ENCODE data around the gene TUBB2B.

TUBB2B gene

GRCh38 chr6:3210024-3210610, 17.3 kb downstream of the TUBB2B start:
- no peak for TF ChIP-seq CTCF (IDR thresholded peaks at IDR 0.05; ENCODE audit: borderline replicate concordance, control extremely low read depth, extremely low read depth, insufficient read depth, missing control alignments)
- in situ Hi-C loops (cut with MboI; ENCODE audit: low sequenced_read_pairs, unreplicated experiment): no loop called here
- DNase-seq (ENCODE audit: low spot score): no peak

- peak; percentile 54 for DNase-seq (ENCODE audit: low spot score)
Measured at GRCh38 chr6:3209114-3210023, 18.1 kb downstream of the TUBB2B start.

GRCh38 chr6:3208775-3209113, 18.7 kb downstream of the TUBB2B start:
- TF ChIP-seq CTCF (IDR thresholded peaks at IDR 0.05; ENCODE audit: borderline replicate concordance, control extremely low read depth, extremely low read depth, insufficient read depth, missing control alignments): no peak
- in situ Hi-C loops (cut with MboI; ENCODE audit: low sequenced_read_pairs, unreplicated experiment): no loop called here
- DNase-seq (ENCODE audit: low spot score): no peak

More at GRCh38 chr6:3209114-3210023, 18.1 kb downstream of the TUBB2B start:
- in situ Hi-C loops (cut with MboI; ENCODE audit: low sequenced_read_pairs, unreplicated experiment): no loop called here
- peak; percentile 20 for TF ChIP-seq CTCF (IDR thresholded peaks at IDR 0.05; ENCODE audit: borderline replicate concordance, control extremely low read depth, extremely low read depth, insufficient read depth, missing control alignments)

- TF ChIP-seq CTCF (IDR thresholded peaks at IDR 0.05; ENCODE audit: borderline replicate concordance, control extremely low read depth, extremely low read depth, insufficient read depth, missing control alignments): no peak
- in situ Hi-C loops (cut with MboI; ENCODE audit: low sequenced_read_pairs, unreplicated experiment): no loop called here
- no peak for DNase-seq (ENCODE audit: low spot score)
Measured at GRCh38 chr6:3208098-3208774, 19.2 kb downstream of the TUBB2B start.

- in situ Hi-C loops (cut with MboI; ENCODE audit: low sequenced_read_pairs, unreplicated experiment): no loop called here
- TF ChIP-seq CTCF (IDR thresholded peaks at IDR 0.05; ENCODE audit: borderline replicate concordance, control extremely low read depth, extremely low read depth, insufficient read depth, missing control alignments): no peak
- no peak for DNase-seq (ENCODE audit: low spot score)
Measured at GRCh38 chr6:3206339-3207015, 21.0 kb downstream of the TUBB2B start.

GRCh38 chr6:3205913-3206312, 21.5 kb downstream of the TUBB2B start:
- no peak for TF ChIP-seq CTCF (IDR thresholded peaks at IDR 0.05; ENCODE audit: borderline replicate concordance, control extremely low read depth, extremely low read depth, insufficient read depth, missing control alignments)
- DNase-seq (ENCODE audit: low spot score): no peak
- in situ Hi-C loops (cut with MboI; ENCODE audit: low sequenced_read_pairs, unreplicated experiment): no loop called here

Data from GM13976 (cell line).